Heart left ventricle (tissue), 13 donors: Measurements from ENCODE around the gene ADCY1.

Source experiments
- CTCF ChIP-seq, 12 donors: fragments of 200-600 bp; sonication (generic) in 4 of 12; IDR thresholded peaks; one replicate each; pipeline versions ENCODE4 v1.5.0 to v1.8.0; 2018 to 2022; ENCODE audit warnings: antibody characterized with exemption in 12 of 12, mild to moderate bottlenecking in 5 of 12
- POLR2A ChIP-seq, 2 donors: fragments of 450-650 bp; IDR thresholded peaks; one replicate each; pipeline ENCODE4 v1.6.1; 2017; ENCODE audit warnings: antibody characterized with exemption in 2 of 2, mild to moderate bottlenecking in 2 of 2, moderate library complexity in 2 of 2
- donor health status: ischemic (EF 13 %, LVEDD 7.1; RV severe dilation, severe dysfunction).
- donor health status: DM: no; HTN: yes; CAD: no.
- donor health status: DM: no; HTN: no; CAD: no.
- donor health status: ischemic (EF 25% LVEDD 6.9; RV normal size, moderate dysfunction).
- donor health status: ischemic (EF 25% LVEDD 5.7; RV mildly dilated, moderate dysfunction).
- donor health status: ischemic (EF 35%, LVEDD 5.7; RV mildly dilated, moderate dysfunction).
- donor health status: nonischemic (EF 11% LVEDD 7.7; RV severe dilation, severe dysfunction).
- donor health status: DM: yes; HTN: yes; CAD: no.
- donor health status: PGD.
- donor health status: ischemic (EF 29% LVEDD 5.4; RV normal size, mild dysfunction).
- donor health status: nonischemic (EF 23%, LVEDD 6.1; RV moderate dilation, normal function).

GRCh38 chr7:45704683-45705016 is 130.5 kb downstream of the ADCY1 start:
- no peak for TF ChIP-seq POLR2A (IDR thresholded peaks at IDR 0.05)
- no peak for TF ChIP-seq CTCF (IDR thresholded peaks at IDR 0.05)
